IMR-90 (cell line): Measurements from ENCODE around the gene MAGI3. TPM values are rescaled to one million over a fixed set of nuclear protein-coding genes. Genes with fewer than 3 reads are reported as not detected.

Experiments used
- ATAC-seq: fragments of 200-7000 bp; cut with Tn5 transposase; 2 replicates; pipeline ENCODE4 v1.9.1; 2020; ENCODE audit warnings: low read depth, mild to moderate bottlenecking, moderate library complexity
- BruUV-seq: library from RNA; stranded (reverse); fragments of 400-500 nt; replicated peaks from 2 replicates; lab custom pipeline; 2021; lab: Mats Ljungman, UMichigan
- CTCF ChIA-PET: fragments of 300-600 bp; formaldehyde crosslinking; extraction: SDS; loops from one replicate; lab custom pipeline; 2021; ENCODE audit warnings: antibody characterized with exemption; lab: Yijun Ruan, JAX
- POLR2A ChIA-PET: fragments of 300-600 bp; sonication (Branson Sonifier 250); formaldehyde crosslinking; loops from one replicate; lab custom pipeline; 2022; ENCODE audit warnings: antibody characterized with exemption; ENCODE audit not compliant: unreplicated experiment; lab: Charles Lee
- DNase-seq: peaks from one replicate; pipeline ENCODE4 v3.0.0; 2013
- H2AFZ ChIP-seq: replicated peaks from 2 replicates; pipeline ENCODE3; 2013; ENCODE audit warnings: low read length, mild to moderate bottlenecking; ENCODE audit not compliant: poor library complexity
- H2AK5ac ChIP-seq: 2 replicates; pipeline ENCODE4 v1.6.1; 2013; ENCODE audit warnings: low read depth, low read length, inconsistent platforms
- H2AK9ac ChIP-seq: replicated peaks from 2 replicates; pipeline ENCODE3; 2013; ENCODE audit warnings: mild to moderate bottlenecking, low read depth, low read length, moderate library complexity; ENCODE audit not compliant: poor library complexity
- H2BK120ac ChIP-seq: 2 replicates; pipeline ENCODE4 v1.6.1; 2013; ENCODE audit warnings: low read depth, low read length, inconsistent platforms
- H2BK15ac ChIP-seq: 3 replicates; pipeline ENCODE4 v1.6.1; 2013; ENCODE audit warnings: low read depth, low read length, inconsistent platforms
- H2BK20ac ChIP-seq: 2 replicates; pipeline ENCODE4 v1.6.1; 2013; ENCODE audit warnings: low read depth, mild to moderate bottlenecking, inconsistent platforms, low read length, moderate library complexity
- H2BK5ac ChIP-seq: 2 replicates; pipeline ENCODE4 v1.6.1; 2013; ENCODE audit warnings: mild to moderate bottlenecking, low read depth, low read length, inconsistent platforms; ENCODE audit not compliant: poor library complexity, severe bottlenecking
- H3K14ac ChIP-seq: replicated peaks from 2 replicates; pipeline ENCODE4 v1.6.1; 2013; ENCODE audit warnings: low read depth, low read length, inconsistent platforms
- H3K18ac ChIP-seq: 2 replicates; pipeline ENCODE4 v1.6.1; 2013; ENCODE audit warnings: low read depth, low read length, control low read depth
- H3K23ac ChIP-seq: 2 replicates; pipeline ENCODE4 v1.6.1; 2013; ENCODE audit warnings: low read depth, low read length, inconsistent platforms
- H3K27ac ChIP-seq: 2 replicates; pipeline ENCODE4 v1.5.1; 2013; ENCODE audit warnings: mild to moderate bottlenecking, control low read depth, low read length; ENCODE audit not compliant: insufficient read depth
- H3K27me3 ChIP-seq: 2 replicates; pipeline ENCODE4 v1.6.1; 2013; ENCODE audit warnings: low read length; ENCODE audit not compliant: control insufficient read depth, insufficient read depth
- H3K36me3 ChIP-seq: 2 replicates; pipeline ENCODE4 v1.6.1; 2013; ENCODE audit warnings: low read length, mixed read lengths; ENCODE audit not compliant: control insufficient read depth, insufficient read depth
- H3K4ac ChIP-seq: 2 replicates; pipeline ENCODE4 v1.6.1; 2013; ENCODE audit warnings: low read depth, low read length, inconsistent platforms
- H3K4me1 ChIP-seq: 2 replicates; pipeline ENCODE4 v1.6.1; 2013; ENCODE audit warnings: low read length, mixed read lengths; ENCODE audit not compliant: control insufficient read depth, insufficient read depth
- H3K4me2 ChIP-seq: 2 replicates; pipeline ENCODE4 v1.6.1; 2013; ENCODE audit warnings: low read depth, mild to moderate bottlenecking, control low read depth, low read length, moderate library complexity
- H3K4me3 ChIP-seq: 2 replicates; pipeline ENCODE4 v1.5.1; 2013; ENCODE audit warnings: low read depth, mild to moderate bottlenecking, control low read depth, low read length, moderate library complexity; ENCODE audit not compliant: insufficient read depth
- H3K56ac ChIP-seq: 2 replicates; pipeline ENCODE4 v1.6.1; 2013; ENCODE audit warnings: low read length, inconsistent platforms; ENCODE audit not compliant: insufficient read depth; ENCODE audit errors: extremely low read depth
- H3K79me1 ChIP-seq, 2 experiments: 2 replicates each; pipeline ENCODE4 v1.6.1; 2013; ENCODE audit warnings: low read length in 2 of 2, inconsistent platforms in 1 of 2, low read depth in 1 of 2
- H3K9ac ChIP-seq: 2 replicates; pipeline ENCODE4 v1.6.1; 2013; ENCODE audit warnings: low read depth, low read length, control low read depth
- H3K9me1 ChIP-seq: 2 replicates; pipeline ENCODE4 v1.6.1; 2013; ENCODE audit warnings: low read length, inconsistent platforms; ENCODE audit not compliant: insufficient read depth
- H3K9me3 ChIP-seq: 2 replicates; pipeline ENCODE4 v1.6.1; 2013; ENCODE audit warnings: low read length; ENCODE audit not compliant: control insufficient read depth, insufficient read depth
- H4K20me1 ChIP-seq: 2 replicates; pipeline ENCODE4 v1.6.1; 2013; ENCODE audit warnings: low read length, inconsistent platforms; ENCODE audit not compliant: insufficient read depth
- H4K5ac ChIP-seq: 2 replicates; pipeline ENCODE4 v1.6.1; 2013; ENCODE audit warnings: mild to moderate bottlenecking, low read depth, low read length, control low read depth
- H4K8ac ChIP-seq, 2 experiments: 2 replicates each; pipeline ENCODE4 v1.6.1; 2013; ENCODE audit warnings: low read depth in 2 of 2, low read length in 2 of 2, control low read depth in 1 of 2, inconsistent platforms in 1 of 2
- H4K91ac ChIP-seq: 2 replicates; pipeline ENCODE4 v1.6.1; 2013; ENCODE audit warnings: low read depth, low read length, inconsistent platforms; ENCODE audit not compliant: insufficient read depth
- BHLHE40 ChIP-seq: fragments of 150-350 bp; IDR thresholded peaks from 2 replicates; pipeline ENCODE4 v1.6.1; 2016; ENCODE audit warnings: mild to moderate bottlenecking, low read depth, low read length
- CHD1 ChIP-seq: IDR thresholded peaks from 2 replicates; pipeline ENCODE4 v1.6.1; 2012; ENCODE audit warnings: low read depth, low read length, improper control_type of control experiment
- CTCF ChIP-seq: conservative IDR thresholded peaks from 2 replicates; pipeline ENCODE4 v1.5.1; 2012; ENCODE audit warnings: mild to moderate bottlenecking, low read depth, low read length, improper control_type of control experiment
- RAD21 ChIP-seq: IDR thresholded peaks from 2 replicates; pipeline ENCODE4 v1.6.1; 2012; ENCODE audit warnings: low read length, improper control_type of control experiment
- RCOR1 ChIP-seq: IDR thresholded peaks from 2 replicates; pipeline ENCODE4 v1.6.1; 2012; ENCODE audit warnings: mild to moderate bottlenecking, low read length, improper control_type of control experiment; ENCODE audit not compliant: insufficient replicate concordance
- SMC3 ChIP-seq: fragments of 150-350 bp; IDR thresholded peaks from 2 replicates; pipeline ENCODE4 v1.6.1; 2016; ENCODE audit warnings: low read depth, mild to moderate bottlenecking, antibody characterized with exemption, low read length, moderate library complexity
- WGBS, 2 experiments: methylation state at CpG; one replicate each; pipeline versions ENCODE4 v1.1.5 to v1.1.7; 2013; ENCODE audit warnings: missing lambda C conversion rate in 2 of 2; ENCODE audit not compliant: insufficient read length in 1 of 2; ENCODE audit errors: extremely low coverage in 2 of 2; 5-methylcytosine and 5-hydroxymethylcytosine counted together
- dilution Hi-C: fragments of 300-500 bp; cut with HindIII; formaldehyde crosslinking; loops from one replicate; pipeline ENCODE4 v1.14.3; 2018; ENCODE audit warnings: low sequenced_read_pairs; ENCODE audit not compliant: unreplicated experiment
- in situ Hi-C: fragments of 300-500 bp; cut with MboI; formaldehyde crosslinking; loops from 3 replicates; pipeline ENCODE4 v1.14.3; 2019; ENCODE audit warnings: low sequenced_read_pairs, inconsistent platforms, mixed read lengths
- intact Hi-C: fragments of 100-400 bp; cut with micrococcal nuclease; formaldehyde crosslinking; loops from 2 replicates; pipeline ENCODE4 v1.10.0; 2022
- polyA plus RNA-seq, 3 experiments: library from polyadenylated mRNA; depleted of rRNA; stranded (reverse); fragments of >200 nt; gene quantifications; 2 replicates each; pipeline ENCODE4 v1.2.3, GENCODE V29; 2012; ENCODE audit warnings: low replicate concordance in 1 of 3
- total RNA-seq: library from RNA; depleted of rRNA; stranded (reverse); fragments of >200 nt; gene quantifications from 2 replicates; pipeline ENCODE4 v1.2.3, GENCODE V29; 2012

The MAGI3 gene
- total and polyA plus RNA-seq, 2 of the 4 experiments (the other 2 are of a cell fraction), result 2.5 to 8.8 TPM

- no peak overlapping the region for H3K56ac ChIP-seq
Observed at GRCh38 chr1:113488576-113489177, 98.4 kb downstream of the MAGI3 start.

More at GRCh38 chr1:113488576-113489177, 98.4 kb downstream of the MAGI3 start:
- Histone ChIP-seq H3K9me3 (peaks cover 2% of the 10 kb centered on the region; the same call in 1 of the 2 replicates), H3K36me3 (no peaks in the 10 kb centered on the region), H3K4me2 (no peak overlapping the region), H2AFZ (no peak overlapping the region), H3K18ac (no peak overlapping the region), H3K4me3 (no peak overlapping the region), H4K5ac (no peak overlapping the region), H2BK5ac (no peak overlapping the region), H3K9me1 (no peaks in the 10 kb centered on the region; the same call in 1 of the 2 replicates), H3K79me1 (peaks cover 4% of the 10 kb centered on the region in 2 experiments; a peak in 1 of 4 replicates), H2AK9ac (no peak overlapping the region), H3K4me1 (no peaks in the 10 kb centered on the region), H3K23ac (no peak overlapping the region), H3K27ac (no peak overlapping the region), H3K27me3 (no peaks in the 10 kb centered on the region), H2BK120ac (no peak overlapping the region), H3K4ac (no peak overlapping the region), H2BK15ac (no peak overlapping the region), H4K91ac (no peak overlapping the region), H4K20me1 (no peaks in the 10 kb centered on the region), H3K9ac (no peak overlapping the region), H2BK20ac (no peak overlapping the region), H2AK5ac (no peak overlapping the region), H4K8ac (no peak overlapping the region), H3K14ac (no peak overlapping the region)
- DNase-seq (no peak), ATAC-seq (no peak)
- no TSS peak for BruUV-seq
- ChIA-PET POLR2A (no interaction called here), CTCF (no interaction called here)
- intact Hi-C loops (no loop called here), in situ Hi-C loops (no loop called here), dilution Hi-C loops (no loop called here)
- TF ChIP-seq RAD21 (peak; percentile 39), SMC3 (peak; percentile 25; the same call in 1 of the 2 replicates), CTCF (0 out of 2 replicates have a peak, but pooled peaks have one; percentile 18), BHLHE40 (no peak), CHD1 (no peak), RCOR1 (no peak)
- no CpG with 5 or more reads among the region's 4 CpGs for WGBS, 2 experiments
